Mesangial cell (primary cell): ENCODE results near the gene CIB1. TPM values are rescaled to one million over a fixed set of nuclear protein-coding genes. Genes with fewer than 3 reads are reported as not detected.

ENCODE experiments used
- total RNA-seq: library from RNA; depleted of rRNA; stranded (reverse); fragments of >200 nt; gene quantifications from 2 replicates; pipeline ENCODE4 v1.2.3, GENCODE V29; 2015

Gene CIB1
- 55.8 and 67.1 TPM in 2 replicates for total RNA-seq

DNA sequence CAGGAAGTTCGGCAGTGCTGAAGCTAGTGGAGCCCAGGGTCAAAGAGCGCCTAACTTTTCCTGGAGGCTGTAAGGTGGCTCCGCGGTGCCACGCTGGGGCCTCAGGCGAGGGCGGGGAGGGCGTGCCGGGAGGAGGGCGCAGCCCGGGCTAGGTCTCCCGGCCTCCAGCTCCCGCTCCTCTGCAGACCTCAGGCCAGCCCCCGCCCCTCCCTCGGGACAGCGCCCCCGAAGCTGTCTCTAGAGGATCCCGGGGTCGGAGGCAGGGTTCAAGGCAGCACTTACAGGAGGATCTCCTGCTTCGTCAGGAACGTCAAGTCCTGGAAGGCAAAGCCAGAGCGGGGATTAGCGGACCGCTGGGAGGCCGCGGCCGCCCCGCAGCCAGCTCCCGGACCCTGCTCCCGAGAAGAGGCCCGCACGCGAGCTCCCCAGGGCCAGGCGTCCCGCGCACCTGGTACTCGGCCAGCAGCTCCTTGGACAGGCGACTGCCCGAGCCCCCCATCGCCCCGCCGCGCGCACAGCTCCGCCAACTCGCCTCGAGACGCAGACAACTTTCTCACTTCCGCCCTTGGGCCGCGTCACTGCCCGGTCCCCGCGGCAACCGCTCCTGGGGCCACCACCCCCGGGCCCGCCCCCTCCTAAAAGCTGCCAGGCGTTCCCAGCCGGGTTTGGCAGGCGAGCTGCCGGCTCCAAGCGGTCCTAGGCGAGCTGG, at the start of gene CIB1:
Gene CIB1, minus strand, starts transcription at position 555 of the 709 bp plus-strand sequence. Its CDS starts 56 bp downstream, at position 499.

GRCh38 chr15:90265271-90266060, 31.7 kb upstream of the CIB1 start, which contains the start of gene NGRN:
NGRN (plus strand) TSS chr15:90265672; CDS start chr15:90265713, 41 bp downstream.

DNA sequence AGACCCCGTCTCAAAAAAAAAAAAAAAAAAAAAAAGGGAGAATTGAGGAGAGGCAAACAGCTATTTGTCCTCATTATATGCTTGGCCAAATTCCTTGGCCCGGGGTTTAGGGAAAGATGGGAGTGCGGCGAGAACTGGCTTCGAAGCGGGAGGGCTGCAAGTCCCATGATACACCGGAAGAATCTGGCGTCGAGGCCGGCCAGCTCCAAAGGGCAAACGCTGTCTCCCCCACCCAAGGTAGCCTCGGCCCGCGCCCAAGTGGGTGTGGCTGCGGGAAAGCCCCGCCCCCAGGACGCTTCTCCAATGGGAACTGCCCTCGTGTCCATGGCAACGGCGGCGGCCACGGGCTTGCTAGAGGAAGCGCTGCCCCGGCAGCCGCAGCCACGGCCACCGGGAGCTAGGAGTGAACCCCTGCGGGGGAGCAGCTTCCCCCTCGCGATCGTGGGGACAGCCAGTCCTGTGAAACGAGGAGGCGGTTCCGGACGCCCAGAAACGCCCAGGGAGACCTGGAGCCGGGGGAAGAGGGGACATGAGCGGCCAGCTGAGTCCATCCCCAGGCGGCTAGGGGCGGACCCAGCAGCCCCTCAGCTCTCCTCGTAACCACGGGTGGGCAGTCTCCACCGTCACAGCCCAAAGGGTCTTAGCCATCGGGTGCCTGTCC, 15.6 kb upstream of the CIB1 start, which contains the start of gene TTLL13:
Gene TTLL13, plus strand, starts transcription at position 354 of the 661 bp plus-strand sequence. CDS start 1,075 bp downstream, outside the sequence.

DNA sequence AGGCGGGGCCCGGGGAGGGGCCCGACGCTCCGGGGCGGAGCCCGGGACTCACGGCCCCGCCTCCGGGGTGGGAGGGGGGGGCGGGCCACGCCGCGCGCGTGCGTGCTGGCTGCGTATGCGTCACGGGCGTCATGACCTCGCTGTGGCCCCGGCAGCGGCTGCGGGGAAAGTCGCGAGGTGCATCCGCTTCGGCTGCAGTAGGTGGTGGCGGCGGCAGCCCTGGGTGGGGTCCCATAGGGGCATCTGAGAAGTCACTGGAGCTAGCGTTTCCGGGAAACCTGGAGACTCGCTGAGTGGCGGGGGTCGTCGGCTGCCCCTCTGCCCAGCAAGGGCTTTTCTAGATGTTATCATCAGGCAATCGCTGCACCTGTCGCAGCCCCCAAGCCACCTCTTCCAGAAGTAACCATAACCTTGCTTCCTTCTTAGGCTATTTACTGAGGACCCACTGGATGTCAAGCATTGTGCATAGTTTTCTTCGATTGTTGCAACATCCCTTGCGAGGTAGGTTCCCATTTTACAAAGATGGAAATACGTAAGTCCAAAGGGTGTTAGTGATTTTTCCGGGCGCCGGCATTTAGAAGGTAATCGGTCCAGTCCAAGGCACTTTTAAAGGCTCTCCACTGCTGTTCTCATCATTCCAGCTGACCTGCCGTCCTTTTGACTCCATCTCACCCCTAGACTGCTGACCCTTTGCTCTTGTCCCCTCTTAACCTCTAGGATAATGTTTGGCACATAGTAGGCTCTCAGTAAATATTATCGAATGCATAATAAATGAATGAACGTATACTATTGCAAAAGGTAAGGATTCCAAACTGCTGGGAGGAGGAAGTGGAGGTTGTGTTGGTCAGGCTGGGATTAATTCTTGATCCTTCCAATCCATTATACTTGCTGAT, 601 bp upstream of the CIB1 start, which contains the start of gene GDPGP1:
Gene GDPGP1, plus strand, starts transcription at position 114 of the 893 bp plus-strand sequence. CDS start 6,700 bp downstream, outside the sequence.

DNA sequence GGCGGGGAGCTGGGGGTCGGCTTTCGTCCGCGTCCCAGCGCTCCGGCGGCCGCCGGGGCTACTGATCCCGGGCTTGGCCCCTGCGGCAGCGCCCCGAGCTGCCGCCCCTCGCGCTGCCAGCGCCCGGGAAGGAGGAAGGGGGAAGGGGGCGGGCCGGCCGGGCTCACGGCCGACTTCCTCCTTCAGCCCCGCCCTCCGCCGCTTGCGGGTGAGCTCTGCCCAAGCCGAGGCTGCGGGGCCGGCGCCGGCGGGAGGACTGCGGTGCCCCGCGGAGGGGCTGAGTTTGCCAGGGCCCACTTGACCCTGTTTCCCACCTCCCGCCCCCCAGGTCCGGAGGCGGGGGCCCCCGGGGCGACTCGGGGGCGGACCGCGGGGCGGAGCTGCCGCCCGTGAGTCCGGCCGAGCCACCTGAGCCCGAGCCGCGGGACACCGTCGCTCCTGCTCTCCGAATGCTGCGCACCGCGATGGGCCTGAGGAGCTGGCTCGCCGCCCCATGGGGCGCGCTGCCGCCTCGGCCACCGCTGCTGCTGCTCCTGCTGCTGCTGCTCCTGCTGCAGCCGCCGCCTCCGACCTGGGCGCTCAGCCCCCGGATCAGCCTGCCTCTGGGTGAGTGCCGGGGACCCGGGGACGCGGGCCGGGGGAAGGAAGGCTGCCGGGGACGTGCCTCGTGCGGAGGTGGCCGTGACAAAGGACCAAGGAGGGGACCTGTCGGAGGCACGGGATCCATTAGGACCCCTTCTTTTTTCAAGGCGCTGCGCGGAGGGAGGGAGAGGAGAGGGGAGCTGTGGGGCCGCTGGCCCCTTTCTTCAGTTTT, 32.4 kb downstream of the CIB1 start, which contains the start of gene SEMA4B:
Gene SEMA4B, plus strand, starts transcription at position 201 of the 814 bp plus-strand sequence. Its CDS starts 249 bp downstream, at position 450.

Other genes starting within 250 kb of the CIB1 start
- 12.5 and 14.0 TPM in 2 replicates for gene ZNF710, start 232.6 kb downstream of the CIB1 start, total RNA-seq
- gene IDH2, start 131.5 kb downstream of the CIB1 start, total RNA-seq, result 129 and 142 TPM in 2 replicates
- 47.7 and 135 TPM in 2 replicates for gene SEMA4B, start 32.6 kb downstream of the CIB1 start, total RNA-seq
- 7.9 and 8.1 TPM in 2 replicates for gene GDPGP1, start 268 bp upstream of the CIB1 start, total RNA-seq
- gene TTLL13, start 15.6 kb upstream of the CIB1 start, total RNA-seq, result under 0.01 TPM in 1 of 2 replicates, not detected in the other
- gene NGRN, start 31.7 kb upstream of the CIB1 start, total RNA-seq, result 69.2 and 71.2 TPM in 2 replicates
- 0.33 and 1.5 TPM in 2 replicates for gene ZNF774, start 118.3 kb upstream of the CIB1 start, total RNA-seq
- 134 and 146 TPM in 2 replicates for gene IQGAP1, start 154.3 kb upstream of the CIB1 start, total RNA-seq